NCI-H1105 treated with DMSO at 0.1 percent for 48 hours (cell line): Measurements from ENCODE around the gene TNC.
A peak's percentile ranks its signal among the peaks of the same experiment; 100 is the strongest.
"Not testable (repeated sequence)": the region's sequence is repeated elsewhere in the genome, so short reads cannot be mapped to it uniquely, and the experiment has no call there.

Experiments used
- DNase-seq: peaks from one replicate; lab custom pipeline; 2025; lab: John Stamatoyannopoulos, UW

TNC gene

DNA sequence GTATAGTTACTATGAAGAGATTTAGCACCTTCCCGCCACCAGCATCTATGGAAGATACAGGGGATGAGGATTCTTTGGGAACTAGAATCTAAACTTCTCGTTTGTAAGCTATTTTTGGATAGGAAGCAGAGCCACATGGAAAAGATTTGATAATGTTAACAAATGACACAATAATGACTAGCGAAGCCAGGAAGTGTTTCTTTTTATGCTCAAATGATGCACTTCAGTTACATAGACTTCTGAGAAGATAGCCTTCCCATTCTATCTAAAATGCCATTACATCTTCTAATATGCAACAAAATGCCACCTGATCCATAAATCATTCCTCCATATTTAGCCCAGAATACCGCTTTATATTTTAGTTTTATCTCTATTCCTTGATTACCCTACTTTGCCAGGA, 17.0 kb upstream of the TNC start:
- no peak for DNase-seq

DNA sequence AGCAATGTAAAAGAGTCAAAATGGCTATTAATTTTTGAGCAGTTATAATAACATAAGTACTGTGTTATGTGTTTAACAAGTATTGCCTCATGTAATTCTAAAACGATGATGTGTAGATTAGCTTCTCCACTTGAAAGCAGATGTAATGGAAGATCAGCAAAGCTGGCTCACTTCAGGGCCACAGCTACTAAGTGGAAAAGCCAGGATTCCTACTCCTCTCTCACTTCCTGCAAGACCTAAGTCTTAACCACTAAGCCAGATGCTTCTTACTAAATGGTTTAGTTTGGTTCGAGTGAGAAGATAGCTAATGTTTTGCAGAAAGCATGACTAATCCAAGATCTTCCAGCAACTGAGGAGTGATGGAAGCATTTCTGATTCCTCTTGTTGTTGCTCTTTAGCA, 15.7 kb upstream of the TNC start:
- DNase-seq = no peak

DNA sequence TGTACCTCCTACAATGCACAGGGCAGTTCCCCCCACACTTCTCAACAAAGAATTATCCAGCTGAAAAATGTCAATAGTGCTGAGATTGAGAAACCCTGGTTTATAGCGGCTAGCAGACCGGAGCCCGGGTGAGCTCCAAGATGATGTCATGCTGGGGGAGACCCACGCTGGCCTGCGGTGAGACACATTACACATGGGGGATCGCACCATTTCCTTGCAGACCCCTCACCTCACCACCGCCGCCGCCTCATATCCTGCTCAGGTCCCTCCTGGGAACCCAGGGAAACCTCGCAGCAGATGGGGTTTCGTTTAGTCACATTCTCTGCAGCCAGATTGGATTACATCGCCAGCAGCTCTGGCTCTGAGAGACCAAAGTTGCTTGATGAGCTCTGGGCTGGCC, 14.7 kb upstream of the TNC start:
- no peak for DNase-seq

DNA sequence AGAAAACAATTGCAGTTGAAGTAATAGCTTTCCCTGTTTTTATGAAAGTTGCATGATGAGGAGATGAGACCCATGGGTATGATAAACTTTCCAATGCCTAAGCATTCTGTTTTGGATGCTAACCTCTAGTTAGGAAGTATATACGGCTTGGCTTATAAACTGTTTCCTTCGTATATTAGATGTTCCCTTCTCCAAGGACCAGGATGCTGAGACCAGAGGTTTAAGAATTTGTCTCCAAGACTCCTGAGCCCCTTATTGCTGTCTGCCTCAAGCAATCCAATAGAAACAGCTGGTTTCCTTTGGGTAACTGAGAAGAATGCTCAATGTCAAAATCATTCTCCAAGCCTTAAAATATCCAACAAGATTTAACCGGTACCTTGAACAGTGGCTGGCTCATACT, 12.2 kb upstream of the TNC start:
- DNase-seq = no peak

DNA sequence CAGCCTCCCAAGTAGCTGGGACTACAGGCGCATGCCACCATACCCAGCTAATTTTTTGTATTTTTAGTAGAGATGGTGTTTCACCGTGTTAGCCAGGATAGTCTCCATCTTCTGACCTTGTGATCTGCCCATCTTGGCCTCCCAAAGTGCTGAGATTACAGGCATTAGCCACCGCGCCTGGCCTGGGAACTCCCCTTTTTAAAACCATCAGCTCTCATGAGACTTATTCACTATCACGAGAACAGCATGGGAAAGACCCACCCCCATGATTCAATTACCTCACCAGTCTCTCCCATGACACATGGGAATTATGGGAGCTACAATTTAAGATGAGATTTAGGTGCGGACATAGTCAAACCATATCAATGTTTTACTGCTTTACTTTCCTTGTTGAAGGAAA, 10.8 kb upstream of the TNC start:
- not testable (repeated sequence) for DNase-seq

DNA sequence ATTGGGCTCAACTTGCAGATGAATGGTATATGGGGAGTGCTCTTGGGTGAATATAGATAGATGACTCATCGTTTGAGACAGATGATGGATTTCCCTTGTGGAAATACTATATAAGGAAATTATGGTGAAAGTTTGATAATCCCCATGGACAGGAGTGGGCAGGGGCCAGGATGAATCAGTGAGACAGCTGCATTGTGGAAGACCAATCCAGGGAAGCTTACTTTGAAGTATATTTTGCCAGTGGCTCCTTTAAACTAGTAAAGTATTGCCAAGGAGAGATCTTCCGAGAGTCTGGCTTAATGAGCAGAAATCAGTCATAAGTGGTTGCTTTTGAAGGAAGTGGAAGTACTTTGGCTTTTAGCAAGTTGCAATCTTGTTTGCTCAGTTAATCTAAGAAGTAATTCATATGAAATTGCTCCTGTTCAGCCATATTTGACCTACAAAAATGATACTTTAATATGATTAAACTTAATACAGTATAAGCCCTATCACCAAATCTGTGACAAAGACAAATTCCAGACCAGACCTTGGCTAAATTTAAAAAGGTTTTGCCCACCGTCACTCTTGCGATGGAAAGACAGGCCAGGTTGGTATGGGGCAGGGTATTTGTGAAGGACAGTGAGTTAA, 9.3 kb upstream of the TNC start:
- no peak for DNase-seq

DNA sequence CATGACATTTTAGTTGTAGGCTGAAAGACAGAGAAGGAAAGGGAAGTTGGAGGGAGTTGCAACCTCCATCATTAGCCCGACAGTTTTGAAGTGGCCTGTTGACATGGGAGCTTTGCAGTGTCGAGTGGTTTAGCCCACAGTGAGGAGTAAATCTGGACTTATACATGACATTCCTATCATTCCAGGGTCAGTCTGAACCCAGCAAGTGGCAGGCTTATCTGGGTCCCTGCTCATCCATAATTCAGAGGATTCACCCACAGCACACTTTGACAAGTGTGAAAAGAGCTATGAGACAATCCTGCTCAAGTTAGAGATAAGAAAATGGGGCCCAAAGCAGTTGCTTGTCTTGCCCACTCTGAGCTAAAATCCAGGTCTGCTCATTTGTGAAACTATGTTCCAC, 8.4 kb upstream of the TNC start:
- DNase-seq = no peak

DNA sequence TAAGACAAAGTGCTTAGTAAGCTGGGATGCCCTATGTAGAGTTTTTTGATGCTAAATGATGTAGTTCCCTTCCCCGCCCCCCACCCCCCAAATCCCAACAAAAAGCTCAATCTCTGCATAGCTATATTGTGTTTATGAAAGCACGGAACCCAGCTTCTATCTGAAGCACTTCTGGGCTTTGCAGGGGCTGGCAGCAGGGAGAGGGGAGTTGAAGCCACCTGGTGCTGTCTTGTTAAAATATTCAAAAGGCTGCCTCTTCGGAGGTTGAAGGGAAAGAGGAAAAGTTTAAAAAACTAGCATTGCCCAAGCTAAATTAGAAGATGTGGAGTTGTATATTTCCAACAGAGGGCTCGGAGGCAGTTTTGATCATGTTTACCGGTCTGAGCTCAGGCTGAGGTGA, 5.0 kb upstream of the TNC start:
- no peak for DNase-seq

DNA sequence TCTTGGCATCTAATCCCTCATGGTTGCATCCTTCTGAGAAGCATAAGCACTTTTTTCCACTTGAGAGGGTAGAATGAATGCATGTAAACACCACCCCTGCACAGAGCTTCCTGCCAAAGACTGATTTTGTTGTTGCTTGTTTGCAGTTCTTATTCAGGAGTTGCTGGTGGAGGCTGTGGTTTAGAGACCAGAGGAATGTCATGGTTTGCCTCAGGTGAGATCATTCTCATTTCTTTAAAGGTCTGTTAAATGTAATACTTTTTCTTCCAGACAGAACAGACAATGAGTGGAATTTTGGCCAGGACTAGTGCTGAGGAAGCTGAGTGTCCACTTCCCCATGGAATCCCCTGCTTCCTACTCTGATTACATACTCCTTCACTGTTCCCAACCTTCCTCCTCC, 3.2 kb upstream of the TNC start:
- no peak for DNase-seq

DNA sequence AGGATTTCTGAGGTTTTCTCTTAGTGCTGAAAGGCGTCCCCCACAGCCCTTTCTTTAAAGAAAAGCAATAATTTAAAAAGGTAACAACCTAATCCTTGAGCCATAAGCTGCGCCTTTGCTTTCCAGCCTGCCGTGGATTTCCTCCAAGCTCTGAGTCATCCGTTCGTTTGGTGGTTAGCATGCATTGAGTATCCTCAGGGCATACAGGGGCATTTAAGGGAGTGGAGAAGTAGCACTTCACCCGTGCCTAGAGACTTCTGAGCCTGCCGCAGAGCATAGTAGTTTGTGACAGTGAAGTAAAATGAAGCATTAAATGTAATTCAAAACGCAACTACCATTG, 892 bp upstream of the TNC start:
- DNase-seq = peak; percentile 57

DNA sequence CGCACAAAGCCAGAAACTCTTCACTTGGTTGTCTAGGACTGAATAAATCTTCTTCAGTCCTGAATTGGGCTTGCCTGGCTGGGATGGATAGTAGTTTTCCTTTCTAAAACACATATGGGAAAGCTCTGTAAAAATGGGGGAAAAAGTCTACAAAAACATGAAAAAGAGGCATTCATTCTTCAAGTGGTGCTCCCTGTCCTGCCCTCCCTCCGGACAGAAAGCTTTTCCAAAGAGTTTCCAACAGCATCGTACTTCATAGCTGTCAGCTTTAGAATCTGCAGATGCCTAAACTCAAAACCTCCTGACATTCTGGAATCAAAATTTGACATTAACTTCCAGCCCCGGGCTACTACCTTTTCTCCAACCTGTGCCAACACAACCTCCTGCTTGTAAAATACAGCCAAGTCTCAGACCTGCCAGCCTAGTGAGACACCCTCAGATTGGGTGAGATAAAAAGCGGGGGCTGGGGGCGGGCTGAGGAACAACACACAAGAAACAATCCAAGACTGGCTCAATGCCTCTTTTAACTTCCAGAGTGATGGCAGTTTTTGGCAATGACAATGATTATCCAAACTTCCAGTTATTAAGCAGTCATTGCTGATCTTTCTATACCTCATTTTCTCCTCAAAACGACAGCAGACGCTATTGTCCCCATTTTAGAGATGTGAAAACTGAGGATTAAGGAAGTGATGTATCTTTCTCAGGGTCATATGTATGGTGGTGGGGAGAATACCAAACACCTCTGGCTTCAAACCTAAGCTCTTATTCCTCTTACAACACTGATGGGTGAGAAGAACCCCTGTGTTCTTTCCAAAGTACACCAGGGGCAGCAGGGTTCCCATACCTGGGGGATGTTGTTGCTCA, 1.3 kb downstream of the TNC start:
- DNase-seq = no peak

DNA sequence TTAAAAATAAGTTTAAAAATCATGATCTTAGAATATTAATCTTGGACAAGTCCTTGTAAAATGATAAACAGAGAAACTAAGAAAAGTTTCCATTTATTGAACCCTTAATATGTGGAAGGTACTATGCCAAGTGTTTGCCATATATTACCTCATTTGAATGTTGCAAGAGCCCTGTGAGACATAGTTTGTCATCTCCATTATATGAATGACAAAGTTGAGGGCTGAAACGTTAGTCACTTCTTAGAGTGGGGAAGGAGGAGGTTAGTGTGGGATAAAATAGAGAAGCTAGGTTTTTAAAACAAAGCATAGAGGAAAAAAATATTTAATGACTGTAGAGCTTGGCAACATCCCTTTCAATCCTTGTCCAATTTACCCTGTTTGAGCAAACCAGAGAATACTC, 2.0 kb downstream of the TNC start:
- no peak for DNase-seq

DNA sequence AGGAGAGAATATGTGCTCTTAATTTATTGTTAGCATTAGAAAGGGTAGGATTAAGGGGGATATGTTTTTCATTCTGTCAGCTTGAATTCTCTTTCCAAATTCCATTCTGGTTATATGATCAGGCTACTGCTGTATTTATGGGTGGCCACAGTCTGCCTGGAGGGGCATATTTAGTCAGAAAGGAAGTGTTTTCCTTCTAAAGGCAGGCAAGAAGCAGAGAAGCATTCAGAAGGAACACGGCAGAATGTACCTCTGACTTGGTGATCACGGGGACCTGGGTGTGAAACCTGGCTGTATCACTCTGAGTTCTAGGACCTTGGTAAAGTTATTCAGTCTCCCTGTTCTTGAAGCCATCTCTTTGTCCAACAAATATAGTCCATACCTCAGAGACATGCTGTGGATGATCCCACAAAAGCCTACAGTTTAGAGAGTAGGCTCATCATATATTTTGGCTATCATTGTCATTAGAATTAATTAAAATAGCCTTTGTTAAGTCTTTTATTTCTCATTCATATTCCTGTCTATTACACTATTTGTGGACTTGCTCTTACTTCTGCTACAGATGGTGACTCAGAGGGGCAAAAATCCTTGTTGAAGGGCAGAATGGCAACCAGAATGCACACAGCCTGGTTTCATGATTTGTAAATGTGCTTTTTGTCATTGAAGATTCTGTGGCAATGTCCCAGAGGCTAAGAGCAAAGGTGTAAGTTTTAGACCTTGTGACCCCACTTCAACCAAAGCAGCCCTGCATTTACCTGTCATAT, 2.7 kb downstream of the TNC start:
- no peak for DNase-seq

DNA sequence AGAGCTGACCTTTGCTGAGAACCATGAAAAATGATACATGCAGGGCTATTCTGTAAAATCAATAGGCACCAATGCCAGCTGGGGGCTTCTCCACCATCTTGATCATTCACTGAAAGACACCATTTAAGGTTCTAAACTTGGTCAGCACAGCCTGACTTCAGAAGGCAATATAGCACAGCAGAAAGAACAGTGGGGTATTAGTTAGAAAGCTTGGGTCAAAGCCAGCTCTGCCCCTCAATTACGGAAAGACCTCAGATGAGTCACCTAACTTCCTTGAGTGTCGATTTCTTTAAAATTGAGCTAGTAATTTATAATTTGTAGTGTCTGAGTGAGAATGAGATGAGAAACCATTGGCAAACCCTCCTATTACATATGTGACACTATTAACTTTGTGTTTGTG, 3.4 kb downstream of the TNC start:
- no peak for DNase-seq

DNA sequence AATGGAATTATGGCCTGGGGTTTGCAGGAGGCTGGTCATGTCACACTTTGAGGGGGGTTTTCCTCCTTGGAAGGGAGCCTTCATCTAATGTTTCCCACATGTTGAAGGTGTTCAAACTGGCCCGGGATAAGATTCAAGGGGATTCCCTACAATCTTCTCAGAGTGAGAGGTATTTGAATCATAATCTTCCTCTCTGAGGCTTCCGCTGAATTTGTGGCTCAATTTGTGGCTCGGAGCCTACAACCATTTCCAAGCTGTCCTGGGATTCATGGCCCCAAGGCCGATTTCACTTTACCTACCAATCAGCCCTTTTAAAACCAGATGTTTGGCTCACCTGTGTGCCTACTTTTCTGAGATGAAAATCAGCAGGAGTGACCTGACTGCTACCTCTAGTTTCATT, 3.9 kb downstream of the TNC start:
- no peak for DNase-seq

DNA sequence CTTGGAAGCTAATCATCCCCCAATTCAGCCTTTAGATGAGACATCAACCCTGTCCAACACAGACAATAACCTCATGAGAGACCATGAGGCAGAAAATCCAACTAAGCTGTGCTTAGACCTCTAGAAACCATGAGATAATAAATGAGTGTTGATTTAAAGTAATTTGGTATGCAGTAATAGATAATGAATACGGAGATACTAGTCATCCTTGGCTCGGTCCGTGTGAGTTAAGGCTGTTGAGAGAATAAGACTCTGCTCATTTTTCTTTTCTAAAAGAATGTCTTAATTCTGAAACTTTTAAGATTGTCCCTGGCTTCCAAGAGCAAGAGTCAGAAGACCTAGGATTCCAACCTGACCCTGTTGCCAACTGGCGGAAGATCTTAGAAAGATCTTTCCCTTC, 6.1 kb downstream of the TNC start:
- no peak for DNase-seq

DNA sequence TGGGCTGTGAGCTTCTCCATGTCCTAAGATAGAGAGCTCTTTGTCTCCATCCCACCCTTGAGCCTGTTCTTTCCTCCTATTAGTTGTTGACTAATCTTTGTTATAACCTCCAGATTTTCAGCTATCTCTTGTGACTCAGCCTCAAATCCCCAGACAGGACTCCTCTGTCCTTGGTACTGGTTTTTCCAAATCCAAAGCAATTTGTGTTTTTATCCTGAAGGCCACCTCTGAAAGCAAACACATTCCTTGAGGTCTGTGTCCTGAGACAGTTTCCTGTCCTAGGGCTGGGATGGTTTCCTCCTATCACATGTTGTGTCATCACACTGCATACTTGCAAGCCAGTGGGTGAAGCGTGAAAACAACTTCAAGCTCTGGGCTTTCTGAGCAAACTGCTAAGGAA, 8.5 kb downstream of the TNC start:
- DNase-seq = no peak

DNA sequence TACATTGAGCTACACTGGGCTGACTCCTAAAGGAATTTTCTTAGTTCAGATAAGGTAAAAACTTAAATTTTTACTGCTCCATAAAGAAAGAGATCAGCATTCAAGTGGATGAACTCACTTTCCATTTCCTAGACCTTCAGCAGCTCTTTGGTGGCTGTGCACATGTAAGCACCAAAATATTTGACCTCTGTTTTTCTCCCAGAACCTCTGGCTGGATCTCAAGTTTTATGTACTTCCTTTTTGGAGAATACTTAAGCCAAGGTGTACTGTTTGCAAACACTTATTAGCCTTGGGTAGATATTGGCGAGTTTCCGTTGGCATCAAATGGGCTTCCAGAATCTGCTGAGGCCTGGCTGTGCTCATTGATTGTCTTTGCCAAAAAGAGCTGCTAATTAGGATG, 10.3 kb downstream of the TNC start:
- no peak for DNase-seq

DNA sequence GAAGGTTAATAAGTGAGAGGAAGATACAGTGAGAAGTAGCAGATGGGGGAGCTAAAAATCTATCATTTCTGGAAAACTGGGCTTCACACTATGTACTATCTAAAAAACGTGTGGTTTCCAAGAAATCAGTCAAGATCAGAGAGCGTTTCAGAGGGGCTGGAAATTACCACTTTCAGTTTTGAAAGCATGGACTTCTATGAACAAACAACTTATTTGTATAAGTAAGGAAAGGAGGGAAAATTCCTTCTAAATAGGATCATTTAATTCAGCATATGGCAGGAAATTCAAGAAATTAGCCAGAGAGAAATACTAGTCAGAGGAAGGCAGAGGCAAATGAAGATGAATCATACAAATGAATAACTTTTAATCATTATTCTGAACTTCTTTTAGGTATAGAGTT, 11.3 kb downstream of the TNC start:
- no peak for DNase-seq

DNA sequence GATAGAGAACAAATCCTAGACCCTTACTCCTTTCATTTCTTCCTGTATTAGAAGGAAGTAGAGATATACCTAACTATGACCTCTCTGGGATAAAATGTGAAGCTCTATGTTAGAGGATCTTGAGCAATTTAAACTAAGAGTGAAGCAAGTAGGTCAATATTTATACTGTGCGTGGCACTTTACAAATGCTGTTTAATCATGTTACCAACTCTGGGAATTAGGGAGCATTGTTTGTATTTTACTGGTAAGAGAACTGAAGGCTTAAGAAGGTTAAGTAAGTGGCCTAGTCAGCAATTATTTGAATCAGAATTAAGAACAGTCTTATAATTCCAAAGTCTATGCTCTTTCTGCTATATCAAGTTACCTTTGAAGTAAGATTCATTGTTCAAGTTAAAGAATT, 12.0 kb downstream of the TNC start:
- DNase-seq = no peak

DNA sequence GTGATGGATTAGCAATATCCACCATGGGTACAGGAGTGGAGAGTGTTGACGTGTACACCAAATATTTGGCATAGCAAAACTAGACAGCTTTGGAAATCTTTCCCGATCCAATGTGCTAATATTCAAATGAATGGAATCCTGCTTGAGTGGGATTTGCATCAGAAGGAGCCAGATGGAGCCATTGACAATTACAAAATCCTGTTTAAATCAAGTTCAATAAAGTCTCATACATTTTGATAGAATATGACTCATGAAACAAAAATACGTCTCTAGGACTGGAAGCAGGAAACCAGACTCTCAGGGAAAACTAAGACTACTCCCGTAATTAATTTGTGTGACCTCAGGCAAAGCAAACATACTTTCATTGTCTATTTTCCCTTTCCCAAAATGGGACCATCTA, 13.0 kb downstream of the TNC start:
- DNase-seq = no peak

DNA sequence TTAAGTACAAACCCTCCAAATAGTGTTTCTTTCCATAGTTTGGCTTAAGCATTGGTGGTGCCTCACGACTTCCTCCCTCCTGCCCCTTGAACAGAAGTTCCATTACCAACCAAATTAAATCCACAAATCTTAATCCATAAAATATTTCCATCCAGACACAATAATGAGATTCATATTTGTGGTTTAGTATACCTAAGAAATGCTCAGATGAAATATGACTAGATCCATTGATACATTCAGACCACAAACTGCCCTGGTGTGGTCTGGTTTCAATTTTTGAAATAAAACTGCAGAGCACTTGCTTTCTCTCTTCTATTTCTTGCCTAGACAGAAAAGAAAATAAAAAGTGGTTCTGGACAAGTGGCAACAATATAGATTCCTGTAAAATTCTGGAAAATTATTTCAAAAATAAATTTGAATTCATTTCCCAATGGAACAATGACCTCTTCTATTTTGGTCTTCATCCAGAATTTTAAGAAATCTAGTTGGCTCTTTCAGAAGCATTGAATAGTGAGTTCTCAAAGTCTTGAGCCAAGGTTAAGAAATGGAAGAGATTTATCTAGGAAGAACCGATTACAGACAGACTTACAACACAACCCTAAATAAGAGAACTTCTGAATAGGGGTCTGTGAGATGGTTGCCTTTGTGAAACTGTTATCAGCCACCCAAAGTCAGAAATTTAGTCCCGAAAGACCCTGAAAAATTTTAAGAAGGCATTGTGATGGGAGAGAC, 14.0 kb downstream of the TNC start:
- DNase-seq = no peak

DNA sequence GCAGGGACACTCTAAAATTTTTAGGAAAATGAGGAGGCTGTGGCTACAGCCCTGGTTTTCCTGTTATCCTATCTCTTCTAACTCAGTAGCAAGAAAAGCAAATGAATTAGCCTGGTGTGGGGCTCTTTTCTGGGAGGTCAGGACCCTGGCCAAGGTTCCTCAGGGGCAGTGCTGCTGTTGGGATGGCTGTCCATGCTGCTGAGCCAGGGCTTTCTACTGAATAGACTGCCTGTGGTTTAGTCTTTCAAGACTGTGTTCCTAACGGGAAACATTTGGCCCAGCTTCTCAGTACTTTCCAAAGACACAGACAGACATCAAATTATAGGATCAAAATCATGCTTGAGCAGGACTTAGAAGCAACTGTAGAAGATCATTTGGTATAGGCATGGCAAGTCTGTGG, 18.1 kb downstream of the TNC start:
- no peak for DNase-seq
